ENCODE results near the gene DNAJB1.
"Not testable (repeated sequence)": the region's sequence is repeated elsewhere in the genome, so short reads cannot be mapped to it uniquely, and the experiment has no call there.

Gene DNAJB1

GRCh38 chr19:14517840-14518505 is at the start of gene DNAJB1:
Gene DNAJB1 (minus strand): TSS chr19:14518397. CDS start chr19:14518349, 48 bp downstream.
- no peak for DNase-seq (ENCODE audit: low read depth)

DNA sequence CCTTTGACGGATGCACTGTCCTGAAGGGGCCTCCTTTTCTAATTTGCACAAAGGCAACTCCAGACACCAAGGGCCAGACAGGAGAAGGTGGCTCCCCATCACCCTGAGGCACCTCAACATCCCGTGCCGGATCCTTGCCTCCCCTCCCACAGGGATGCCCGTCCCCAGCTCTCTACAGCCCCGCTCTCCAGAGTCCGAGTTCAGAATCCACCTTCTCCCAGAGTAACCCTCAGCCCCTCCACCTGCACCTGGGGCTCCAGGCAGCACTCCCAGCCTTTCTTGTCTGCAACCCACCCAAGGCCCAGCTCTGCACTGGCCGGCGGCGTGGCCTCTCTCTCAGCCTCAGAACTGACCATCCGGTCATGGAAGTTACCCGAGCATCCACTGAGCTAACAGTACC is 48.9 kb upstream of the DNAJB1 start:
- no peak for DNase-seq (ENCODE audit: low read depth)

DNA sequence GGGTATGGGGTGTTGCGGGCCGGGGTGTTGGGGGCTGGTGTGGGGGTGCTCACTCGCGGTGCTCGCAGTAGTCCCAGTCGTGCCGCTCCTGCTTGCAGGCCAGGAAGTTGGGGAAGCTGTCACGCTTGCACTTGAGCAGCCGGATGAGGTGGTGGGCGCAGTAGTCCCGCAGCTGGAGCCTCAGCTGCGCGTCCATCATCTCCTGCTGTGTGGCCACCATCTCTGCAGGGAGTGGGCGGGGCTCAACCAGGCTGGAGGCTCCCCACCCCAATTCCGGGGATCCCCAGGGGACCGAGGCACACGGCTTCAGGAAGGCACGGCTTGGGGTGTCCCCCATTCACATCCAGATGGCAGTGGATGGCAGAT is 48.5 kb upstream of the DNAJB1 start:
- no peak for DNase-seq (ENCODE audit: low read depth)

DNA sequence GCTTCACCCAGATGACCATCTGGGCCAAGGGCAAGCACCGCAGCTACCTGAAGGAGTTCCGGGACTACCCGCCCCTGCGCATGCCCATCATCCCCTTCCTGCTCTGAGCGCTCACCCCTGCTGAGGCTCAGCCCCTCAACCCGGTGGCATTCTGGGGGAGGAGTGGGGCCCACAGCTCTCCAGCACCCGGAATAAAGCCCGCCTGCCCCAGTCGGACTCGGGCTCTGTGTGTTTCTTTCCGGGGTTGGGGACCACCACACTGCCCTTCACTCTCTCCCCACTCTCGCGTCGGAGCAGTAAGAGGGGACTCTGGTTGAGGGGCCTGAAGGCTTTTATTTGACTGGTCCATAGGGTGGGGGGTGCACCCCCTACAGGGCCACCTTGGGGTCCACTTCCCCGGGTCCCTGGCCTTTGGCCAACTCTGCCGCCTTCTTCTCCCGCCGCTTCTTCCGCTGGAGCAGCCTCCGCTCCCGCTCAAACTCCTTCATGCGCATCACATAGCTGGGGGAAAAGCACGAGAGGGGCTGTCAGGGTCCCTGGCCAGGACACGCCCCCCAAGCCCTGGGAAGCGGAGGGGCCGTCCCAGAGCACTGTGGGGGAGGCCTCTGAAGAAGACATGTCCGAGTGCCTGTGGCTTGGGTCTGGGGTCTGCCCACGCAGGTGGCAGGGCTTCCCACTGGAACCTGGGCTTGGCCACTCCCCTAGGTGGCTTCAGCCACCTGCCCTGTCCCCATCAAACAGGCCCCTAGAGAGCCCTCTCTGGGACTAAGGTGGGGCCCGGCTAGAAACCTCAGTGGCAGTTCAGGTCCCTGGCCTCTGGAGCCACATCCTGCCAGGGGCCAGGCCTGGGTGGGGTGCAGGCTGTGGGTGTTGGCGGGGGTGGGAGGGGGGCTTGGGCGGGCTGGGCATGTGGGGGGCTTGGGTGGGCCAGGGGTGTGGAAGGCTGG is 47.8 kb upstream of the DNAJB1 start:
- no peak for DNase-seq (ENCODE audit: low read depth)

GRCh38 chr19:14565298-14565679 is 47.1 kb upstream of the DNAJB1 start:
- DNase-seq (ENCODE audit: low read depth): no peak

GRCh38 chr19:14564652-14565297 is 46.6 kb upstream of the DNAJB1 start:
- DNase-seq (ENCODE audit: low read depth): not testable (repeated sequence)

GRCh38 chr19:14563989-14564651 is 45.9 kb upstream of the DNAJB1 start:
- no peak for DNase-seq (ENCODE audit: low read depth)

GRCh38 chr19:14563590-14563926 is 45.4 kb upstream of the DNAJB1 start:
- no peak for DNase-seq (ENCODE audit: low read depth)

GRCh38 chr19:14562660-14563589 is 44.7 kb upstream of the DNAJB1 start:
- no peak for DNase-seq (ENCODE audit: low read depth)

- no peak for DNase-seq (ENCODE audit: low read depth)
These were observed 43.7 kb upstream of the DNAJB1 start for GRCh38 chr19:14561847-14562351.

DNA sequence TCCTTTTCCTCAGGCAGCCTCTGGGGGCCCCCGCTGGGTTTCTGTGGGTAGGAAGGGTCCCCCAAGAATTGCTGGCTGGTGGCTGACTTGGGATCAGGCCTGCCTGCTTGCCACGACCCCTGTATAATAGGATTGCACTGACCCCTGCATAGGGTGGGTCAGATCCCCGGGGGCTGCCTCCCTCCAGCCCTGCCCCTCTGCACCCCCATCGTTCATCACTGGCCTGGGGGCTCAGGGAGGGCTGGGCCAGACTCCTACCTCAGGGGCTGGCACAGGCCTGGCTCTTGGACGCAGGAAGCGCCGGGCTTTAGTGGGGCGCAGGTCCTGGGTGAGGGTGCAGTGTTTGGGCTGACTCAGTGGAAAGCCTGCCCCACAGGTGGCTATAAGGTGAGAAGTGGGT is 43.1 kb upstream of the DNAJB1 start:
- DNase-seq (ENCODE audit: low read depth): no peak

GRCh38 chr19:14560776-14561108 is 42.5 kb upstream of the DNAJB1 start:
- DNase-seq (ENCODE audit: low read depth): no peak

DNA sequence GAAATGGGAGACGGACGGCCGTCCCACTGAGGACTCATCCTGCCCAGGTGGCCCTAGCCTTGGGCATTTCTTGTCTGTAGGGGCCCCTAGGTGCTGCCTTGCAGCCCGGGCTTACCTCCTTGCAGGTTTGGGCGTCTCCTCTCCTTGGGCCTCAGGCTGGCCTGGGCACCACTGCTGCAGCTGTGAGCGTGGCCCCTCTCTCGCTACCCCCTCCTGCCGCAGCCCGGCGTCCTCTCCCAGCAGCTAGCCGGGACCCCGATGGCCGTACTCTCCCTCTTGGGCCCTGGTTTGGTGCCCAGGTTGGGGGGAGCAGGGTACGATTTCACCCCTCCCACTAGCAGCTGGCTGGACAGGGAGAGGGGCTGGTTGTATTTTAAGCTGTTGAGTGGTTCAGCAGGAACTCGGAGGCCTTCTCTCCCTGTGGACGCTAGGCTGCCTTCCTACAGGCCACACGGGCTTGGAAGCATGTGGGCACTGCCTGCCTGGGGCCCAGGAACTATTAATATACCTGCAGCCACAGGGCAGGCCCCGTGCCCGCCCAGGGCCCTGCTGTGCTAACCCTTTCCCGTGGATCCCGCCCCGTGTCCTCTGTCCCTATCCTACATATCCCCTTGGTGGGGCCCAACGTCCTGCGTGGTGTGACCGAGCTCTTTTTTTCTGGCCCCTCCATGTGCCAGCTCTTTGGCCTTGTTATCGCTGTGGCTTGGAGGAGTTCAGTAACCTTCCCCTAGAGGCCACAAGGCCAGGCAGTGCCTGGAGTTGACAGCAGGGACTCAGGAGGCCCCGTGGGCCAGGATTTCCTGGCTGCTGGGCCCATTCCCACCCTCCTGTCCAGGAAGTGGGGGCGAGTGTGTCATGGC is 41.9 kb upstream of the DNAJB1 start:
- no peak for DNase-seq (ENCODE audit: low read depth)

GRCh38 chr19:14558370-14559066 is 40.3 kb upstream of the DNAJB1 start:
- DNase-seq (ENCODE audit: low read depth): no peak

DNA sequence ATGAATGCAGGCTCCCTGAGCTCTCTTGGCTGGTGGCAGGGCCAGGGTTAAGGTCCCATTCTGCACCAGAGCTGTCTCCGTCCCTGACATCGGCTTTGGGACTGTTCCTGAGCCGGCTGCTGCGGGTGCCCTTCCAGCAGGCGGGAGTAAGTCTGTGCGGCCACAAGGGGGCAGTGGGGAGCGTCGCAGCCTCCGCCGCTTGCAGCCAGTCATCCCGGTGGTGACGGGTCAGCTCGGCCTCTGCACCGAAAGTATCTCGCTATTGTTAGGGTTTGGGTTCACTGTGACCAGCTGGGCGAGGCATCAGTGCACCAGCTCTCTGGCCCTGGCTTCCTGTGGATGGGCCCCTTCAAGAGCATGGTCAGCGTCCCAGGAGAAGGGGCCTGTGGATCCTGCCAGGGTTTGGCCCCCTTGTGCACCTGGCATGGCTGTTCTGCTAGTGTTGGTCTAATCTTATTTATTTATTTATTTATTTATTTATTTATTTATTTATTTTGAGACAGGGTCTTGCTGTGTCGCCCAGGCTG is 38.5 kb upstream of the DNAJB1 start:
- DNase-seq (ENCODE audit: low read depth): no peak

DNA sequence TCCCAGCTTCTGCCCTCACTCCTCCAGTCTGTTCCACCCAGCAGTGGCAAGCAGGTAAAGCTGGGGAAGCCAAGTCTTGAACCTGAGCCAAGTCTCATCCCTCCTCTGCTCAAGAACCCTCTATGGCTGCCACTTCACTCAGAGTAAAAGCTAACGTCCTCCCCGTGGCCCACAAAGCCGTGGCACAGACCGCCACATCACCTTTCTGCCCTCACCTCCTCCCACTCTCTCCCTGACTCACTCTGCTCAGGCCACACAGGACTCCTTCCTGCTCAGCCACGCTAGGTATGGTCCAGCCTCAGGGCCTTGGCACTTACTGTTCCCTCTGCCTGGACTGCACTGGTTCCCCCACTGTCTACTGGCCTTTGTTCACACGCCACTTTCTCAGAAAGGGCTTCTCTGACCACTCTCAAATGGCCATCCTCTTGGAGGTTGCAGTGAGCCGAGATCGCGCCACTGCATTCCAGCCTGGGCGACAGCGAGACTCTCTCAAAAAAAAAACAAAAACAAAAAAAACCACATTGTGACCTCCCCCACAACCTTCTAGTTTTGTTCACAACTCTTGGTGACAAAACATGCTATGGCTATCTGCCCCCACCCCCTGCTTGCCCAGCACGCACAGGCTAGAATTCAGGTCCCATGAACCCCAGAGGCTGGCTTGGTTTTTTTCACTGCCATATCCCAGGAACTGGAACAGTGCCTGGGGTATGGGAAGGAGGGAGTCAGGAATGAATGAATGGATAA is 37.9 kb upstream of the DNAJB1 start:
- DNase-seq (ENCODE audit: low read depth): no peak

DNA sequence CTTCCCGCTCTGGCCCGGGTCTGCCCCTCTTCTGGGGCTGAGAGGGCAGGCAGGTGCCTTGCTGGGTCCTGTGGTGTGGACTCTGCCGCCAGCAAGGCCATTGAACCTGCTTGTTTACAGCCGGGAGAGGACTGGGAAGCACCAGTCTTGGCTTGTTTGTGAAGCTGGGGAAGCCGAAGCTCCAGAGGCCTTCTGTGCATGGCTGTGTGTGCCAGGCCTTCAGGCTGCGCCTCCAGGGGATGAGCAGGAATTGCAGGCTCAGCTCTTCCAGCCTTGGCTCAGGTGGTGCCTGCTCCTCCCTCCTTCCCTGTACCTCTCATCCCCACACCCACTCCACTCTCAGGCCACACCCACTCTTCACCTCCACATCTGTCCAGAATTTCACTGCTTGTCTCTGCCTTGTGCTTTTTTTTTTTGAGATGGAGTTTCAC is 36.2 kb upstream of the DNAJB1 start:
- DNase-seq (ENCODE audit: low read depth): no peak

DNA sequence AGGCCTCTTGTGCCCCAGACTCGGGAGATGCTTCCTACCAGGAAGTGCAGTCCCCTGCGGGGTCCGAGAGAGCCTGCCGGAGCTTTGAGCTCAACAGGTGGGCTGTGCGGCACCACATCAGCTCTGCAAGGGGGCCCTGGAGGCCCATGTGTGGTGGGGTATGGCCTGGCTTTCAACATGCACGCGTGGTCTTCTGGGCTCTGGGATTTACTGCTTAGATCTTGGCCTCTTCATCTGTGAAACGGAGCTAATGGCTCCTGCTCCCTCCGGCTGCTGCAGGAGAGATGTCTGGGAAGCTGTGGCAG is 35.7 kb upstream of the DNAJB1 start:
- DNase-seq (ENCODE audit: low read depth): no peak
